Choroid plexus epithelial cell (primary cell): ENCODE results near the gene WNT7B.

Source experiments
- DNase-seq: peaks from one replicate; pipeline ENCODE4 v3.0.0-alpha.2; 2010; ENCODE audit warnings: low read depth
- H3K4me3 ChIP-seq: 2 replicates; pipeline ENCODE4 v1.5.1; 2011; ENCODE audit warnings: low read depth, mild to moderate bottlenecking, control low read depth, low read length, moderate library complexity
- TF ChIP-seq, protein P1 (sequence below): conservative IDR thresholded peaks from 2 replicates; pipeline ENCODE4 v1.5.1; 2011; ENCODE audit warnings: low read depth, mild to moderate bottlenecking, control low read depth, inconsistent platforms, low read length, moderate library complexity

Gene WNT7B

DNA sequence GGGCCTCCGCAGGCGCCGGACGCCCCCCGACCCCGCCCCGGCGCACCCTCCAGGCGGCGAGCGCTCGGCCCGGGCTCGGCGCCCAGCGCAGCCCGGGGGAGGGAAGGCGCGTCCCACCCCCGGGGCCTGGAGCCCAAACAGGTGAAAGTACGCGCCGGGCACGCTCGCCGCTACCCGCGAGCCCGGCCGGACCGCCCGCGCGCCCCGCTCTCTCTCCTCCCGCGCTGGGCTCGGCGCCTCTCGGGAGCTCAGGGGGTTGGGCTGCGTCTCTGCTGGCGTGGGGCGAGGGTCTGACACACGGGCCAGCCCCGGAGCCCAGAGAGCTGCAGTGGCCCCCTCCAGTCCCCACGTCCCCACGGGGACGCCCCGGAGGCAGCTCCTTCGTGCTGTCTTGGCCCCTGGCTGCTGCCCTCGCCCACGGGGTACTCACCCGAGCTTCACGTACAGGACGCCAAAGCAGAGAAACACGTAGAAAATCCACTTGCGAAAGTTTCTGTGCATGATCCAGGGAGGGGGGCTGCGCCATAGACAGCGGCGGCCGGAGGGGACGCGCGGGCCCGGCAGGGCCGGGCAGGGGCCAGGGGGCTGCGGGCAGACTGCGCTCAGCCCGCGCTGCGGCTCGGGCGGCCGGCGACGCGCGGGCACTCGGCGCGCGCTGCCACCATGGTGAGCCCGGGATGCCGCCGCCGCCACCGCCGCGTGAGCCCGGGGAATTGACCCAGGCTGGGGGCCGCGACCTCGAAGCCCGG lies 534 bp downstream of the WNT7B start:
- H3K4me3 ChIP-seq, result no peak overlapping the region
- DNase-seq, result no peak
- TF ChIP-seq, protein P1, sequence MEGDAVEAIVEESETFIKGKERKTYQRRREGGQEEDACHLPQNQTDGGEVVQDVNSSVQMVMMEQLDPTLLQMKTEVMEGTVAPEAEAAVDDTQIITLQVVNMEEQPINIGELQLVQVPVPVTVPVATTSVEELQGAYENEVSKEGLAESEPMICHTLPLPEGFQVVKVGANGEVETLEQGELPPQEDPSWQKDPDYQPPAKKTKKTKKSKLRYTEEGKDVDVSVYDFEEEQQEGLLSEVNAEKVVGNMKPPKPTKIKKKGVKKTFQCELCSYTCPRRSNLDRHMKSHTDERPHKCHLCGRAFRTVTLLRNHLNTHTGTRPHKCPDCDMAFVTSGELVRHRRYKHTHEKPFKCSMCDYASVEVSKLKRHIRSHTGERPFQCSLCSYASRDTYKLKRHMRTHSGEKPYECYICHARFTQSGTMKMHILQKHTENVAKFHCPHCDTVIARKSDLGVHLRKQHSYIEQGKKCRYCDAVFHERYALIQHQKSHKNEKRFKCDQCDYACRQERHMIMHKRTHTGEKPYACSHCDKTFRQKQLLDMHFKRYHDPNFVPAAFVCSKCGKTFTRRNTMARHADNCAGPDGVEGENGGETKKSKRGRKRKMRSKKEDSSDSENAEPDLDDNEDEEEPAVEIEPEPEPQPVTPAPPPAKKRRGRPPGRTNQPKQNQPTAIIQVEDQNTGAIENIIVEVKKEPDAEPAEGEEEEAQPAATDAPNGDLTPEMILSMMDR, result no peak

DNA sequence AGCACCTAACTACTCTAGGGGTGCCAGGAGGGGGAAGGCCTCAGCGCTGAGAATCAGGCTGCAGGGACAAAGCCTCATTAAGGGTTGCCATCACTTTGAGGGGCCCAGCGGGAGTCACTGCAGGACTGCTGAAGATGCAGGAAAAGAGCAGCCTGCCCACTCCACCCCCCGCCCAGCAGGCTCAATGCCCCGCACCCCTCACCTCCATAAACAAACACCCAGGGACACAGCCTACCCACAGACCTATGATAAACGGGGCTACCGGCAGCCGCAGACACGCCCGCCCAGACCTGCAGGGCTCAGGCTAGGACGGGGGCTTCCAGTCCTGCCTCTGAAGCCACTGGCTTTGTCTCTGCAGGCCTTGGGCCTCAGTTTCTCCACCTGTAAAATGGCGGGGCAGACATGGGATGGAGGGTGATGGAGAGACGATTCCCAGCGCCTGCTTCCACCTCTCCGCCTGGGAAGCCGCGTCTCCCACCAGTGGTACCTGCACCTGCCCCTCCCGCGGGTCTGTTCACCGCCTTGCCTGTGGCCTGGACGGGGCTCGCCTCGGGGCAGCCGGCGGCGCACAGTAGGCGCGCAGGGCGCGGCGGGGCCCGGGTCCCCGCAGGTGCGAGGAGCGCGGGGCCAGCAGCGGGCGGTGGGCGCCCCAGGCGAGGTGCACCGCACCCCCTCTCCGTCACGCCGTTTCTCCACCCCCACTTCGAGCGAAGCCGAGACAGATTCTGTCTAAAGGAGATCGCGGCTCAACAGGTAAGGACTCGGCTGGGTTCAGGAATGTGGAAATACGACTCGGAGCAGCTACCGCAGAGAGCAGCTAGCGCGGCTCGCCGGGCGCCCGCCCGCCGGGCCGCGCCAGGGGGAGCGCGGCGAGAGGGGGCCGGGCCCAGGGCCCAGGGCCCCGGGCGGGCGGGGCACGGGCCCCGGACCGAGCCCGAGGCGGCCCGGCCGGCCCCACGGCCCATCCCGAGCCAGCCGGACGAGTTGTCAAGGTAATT lies 1.5 kb downstream of the WNT7B start:
- no peak overlapping the region for H3K4me3 ChIP-seq
- TF ChIP-seq, protein P1, result no peak
- no peak for DNase-seq

GRCh38 chr22:45974498-45974897 lies 2.5 kb downstream of the WNT7B start:
- no peak overlapping the region for H3K4me3 ChIP-seq

GRCh38 chr22:45972889-45973253 lies 4.1 kb downstream of the WNT7B start:
- TF ChIP-seq, protein P1, result no peak
- no peak for DNase-seq
- no peak overlapping the region for H3K4me3 ChIP-seq

More at GRCh38 chr22:45974498-45974897, 2.5 kb downstream of the WNT7B start:
- no peak for DNase-seq
- TF ChIP-seq, protein P1, result no peak

GRCh38 chr22:45972091-45972888 lies 4.7 kb downstream of the WNT7B start:
- no peak for DNase-seq
- TF ChIP-seq, protein P1, result no peak
- H3K4me3 ChIP-seq, result no peak overlapping the region

DNA sequence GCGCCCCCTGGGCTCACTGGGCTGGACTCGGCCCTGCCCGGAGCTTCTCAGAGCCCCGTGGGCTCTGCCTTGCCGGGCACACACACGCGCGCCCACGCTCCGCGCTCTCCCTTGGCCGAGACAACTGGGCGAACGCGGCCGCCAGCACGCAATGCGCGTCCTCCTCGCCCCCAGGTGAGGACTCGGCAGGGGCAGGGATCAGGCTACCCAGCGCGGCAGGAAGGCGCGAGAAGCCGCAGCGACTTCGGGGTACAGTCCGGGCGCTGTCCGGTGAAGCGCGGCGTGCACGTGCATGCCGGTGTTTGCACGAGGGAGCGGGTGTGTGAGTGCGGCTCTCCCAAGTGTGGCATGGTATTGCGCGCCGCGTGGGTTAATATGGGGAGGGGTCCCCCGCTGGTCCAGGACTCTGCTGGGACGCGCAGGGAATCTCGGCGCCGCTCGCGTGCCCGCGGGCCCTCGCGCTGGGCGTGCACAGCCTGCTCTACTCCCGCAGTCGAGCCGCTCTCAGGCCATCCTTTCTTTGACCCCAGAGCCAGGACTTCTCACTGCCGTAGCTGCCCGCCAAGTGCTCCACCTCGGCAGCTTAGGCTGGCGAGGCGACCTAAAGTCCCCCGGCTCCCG lies 5.4 kb downstream of the WNT7B start:
- TF ChIP-seq, protein P1, result no peak
- H3K4me3 ChIP-seq, result peak overlapping the region; percentile 30
- DNase-seq, result no peak
